ENCODE measurements around the gene SPRR4.

Gene SPRR4

GRCh38 chr1:152940614-152941013 lies 29.8 kb upstream of the SPRR4 start:
- TF ChIP-seq CTCF (IDR thresholded peaks at IDR 0.05; ENCODE audit: insufficient read depth, missing control alignments), result no peak
- no peak for DNase-seq (ENCODE audit: insufficient read length, low spot score)
- no peak for FAIRE-seq

- FAIRE-seq, result no peak
- no peak for TF ChIP-seq CTCF (IDR thresholded peaks at IDR 0.05; ENCODE audit: insufficient read depth, missing control alignments)
- no peak for DNase-seq (ENCODE audit: insufficient read length, low spot score)
These were observed 29.3 kb upstream of the SPRR4 start for GRCh38 chr1:152941037-152941711.

- no peak for TF ChIP-seq CTCF (IDR thresholded peaks at IDR 0.05; ENCODE audit: insufficient read depth, missing control alignments)
- DNase-seq (ENCODE audit: insufficient read length, low spot score), result no peak
- FAIRE-seq, result no peak
These were observed 28.3 kb upstream of the SPRR4 start for GRCh38 chr1:152942161-152942560.

GRCh38 chr1:152946248-152946647 lies 24.2 kb upstream of the SPRR4 start:
- no peak for FAIRE-seq
- DNase-seq (ENCODE audit: insufficient read length, low spot score), result no peak
- TF ChIP-seq CTCF (IDR thresholded peaks at IDR 0.05; ENCODE audit: insufficient read depth, missing control alignments), result no peak

- TF ChIP-seq CTCF (IDR thresholded peaks at IDR 0.05; ENCODE audit: insufficient read depth, missing control alignments), result no peak
- no peak for DNase-seq (ENCODE audit: insufficient read length, low spot score)
- no peak for FAIRE-seq
These were observed 23.7 kb upstream of the SPRR4 start, which contains the start of gene SPRR5 for GRCh38 chr1:152946651-152947256. Gene SPRR5 (plus strand): TSS chr1:152947206. CDS start chr1:152948555, 1,349 bp downstream.

GRCh38 chr1:152951711-152952110 lies 18.7 kb upstream of the SPRR4 start:
- no peak for TF ChIP-seq CTCF (IDR thresholded peaks at IDR 0.05; ENCODE audit: insufficient read depth, missing control alignments)
- FAIRE-seq, result no peak
- DNase-seq (ENCODE audit: insufficient read length, low spot score), result no peak

- DNase-seq (ENCODE audit: insufficient read length, low spot score), result no peak
- FAIRE-seq, result no peak
- no peak for TF ChIP-seq CTCF (IDR thresholded peaks at IDR 0.05; ENCODE audit: insufficient read depth, missing control alignments)
These were observed 16.7 kb upstream of the SPRR4 start for GRCh38 chr1:152953761-152954160.
